ENCODE results near the gene MPZL2. TPM values are rescaled to one million over a fixed set of nuclear protein-coding genes. Genes with fewer than 3 reads are reported as not detected.

The MPZL2 gene
- total and polyA plus RNA-seq, 2 of the 8 experiments (the other 6 are each of a cell fraction or from before 2014, with no cell fraction given): 2.4 to 3.2 TPM

- Histone ChIP-seq H2BK120ac (replicated peaks; ENCODE audit: low read depth, low read length) (no peak overlapping the region), H2BK15ac (ENCODE audit: low read length) (no peak overlapping the region), H2BK20ac (ENCODE audit: low read length) (no peak overlapping the region), H3K4me1 (replicated peaks in 1 of 4; ENCODE audit: control insufficient read depth in 3 of 4, insufficient read depth in 4 of 4, low read length in 3 of 4) (peaks cover 0 to 6% (median 0%) of the 10 kb centered on the region in 4 experiments; a peak in 4 of 7 replicates), H3K14ac (ENCODE audit: insufficient read length) (no peak overlapping the region), H3K4me2 (ENCODE audit: insufficient read depth in 1 of 2, low read depth in 2 of 2, low read length in 2 of 2) (no peak overlapping the region), H2AFZ (ENCODE audit: low read length) (no peak overlapping the region), H3K79me2 (ENCODE audit: control insufficient read depth in 1 of 2, insufficient read depth in 2 of 2, low read length in 2 of 2) (no peaks in the 10 kb centered on the region), H3K56ac (replicated peaks; ENCODE audit: insufficient read length, low read depth, low read length) (no peak overlapping the region), H3K4me3 (ENCODE audit: extremely low read depth in 1 of 4, insufficient read depth in 2 of 4, low read depth in 3 of 4, low read length in 4 of 4) (no peak overlapping the region), H2AK5ac (ENCODE audit: low read depth, low read length) (no peak overlapping the region; the same call in 1 of the 2 replicates), H3K27ac (ENCODE audit: low read depth, low read length) (no peak overlapping the region), H3K18ac (ENCODE audit: extremely low read depth, low read length) (no peak overlapping the region), H3K9me3 (ENCODE audit: insufficient read depth in 2 of 2, low read depth in 1 of 2, low read length in 1 of 2) (no peaks in the 10 kb centered on the region), H4K91ac (replicated peaks; ENCODE audit: insufficient read length, low read length) (no peak overlapping the region), H4K8ac (ENCODE audit: extremely low read depth, insufficient read depth, low read length) (no peak overlapping the region), H3K4ac (replicated peaks; ENCODE audit: insufficient read length, low read depth, low read length) (no peak overlapping the region), H4K20me1 (replicated peaks in 1 of 2; ENCODE audit: control insufficient read depth in 1 of 2, insufficient read depth in 2 of 2, low read length in 2 of 2) (no peaks in the 10 kb centered on the region), H3K27me3 (replicated peaks in 1 of 4; ENCODE audit: control insufficient read depth in 3 of 4, extremely low read depth in 1 of 4, insufficient read depth in 3 of 4, low read length in 3 of 4) (peaks cover 0 to 2% (median 0%) of the 10 kb centered on the region in 4 experiments; a peak in 2 of 7 replicates), H3K79me1 (ENCODE audit: low read depth, low read length) (no peaks in the 10 kb centered on the region), H3K23me2 (ENCODE audit: low read depth, low read length) (no peaks in the 10 kb centered on the region; the same call in 1 of the 2 replicates), H4K5ac (ENCODE audit: insufficient read length, low read depth, low read length) (no peak overlapping the region), H3K23ac (ENCODE audit: insufficient read length) (no peak overlapping the region), H2BK5ac (ENCODE audit: low read depth, low read length) (no peak overlapping the region), H2BK12ac (ENCODE audit: low read depth, low read length) (no peak overlapping the region), H3K36me3 (ENCODE audit: control insufficient read depth in 2 of 4, insufficient read depth in 4 of 4, low read length in 3 of 4) (no peaks in the 10 kb centered on the region), H3K9ac (replicated peaks in 1 of 4; ENCODE audit: extremely low read depth in 1 of 4, low read depth in 3 of 4, low read length in 3 of 4) (no peak overlapping the region)
- ChIA-PET POLR2A (ENCODE audit: partially characterized antibody) (no interaction called here), CTCF (ENCODE audit: partially characterized antibody) (interaction anchor here (1.5 to 2.7 kb wide), 3 partner anchors 30 to 71 kb away, joined by 4 to 9 read pairs (median 8); no protein-coding TSS in a partner anchor)
- WGBS, 2 experiments (ENCODE audit: extremely low coverage in 1 of 2, insufficient coverage in 1 of 2, insufficient read length in 1 of 2, insufficient replicate concordance in 2 of 2, low coverage in 1 of 2, low lambda C conversion rate in 2 of 2, missing lambda C conversion rate in 1 of 2): 89% methylated on average over 1 of the region's 1 CpG; no CpG with 5 or more reads in 1 of the 2 experiments
- DNase-seq (ENCODE audit: low read depth in 1 of 2, low spot score in 2 of 2) (no peak), FAIRE-seq (no peak)
- TF ChIP-seq CBX5 (IDR thresholded peaks at IDR 0.05; ENCODE audit: low read depth, low read length) (no peak), NANOG (IDR thresholded peaks at IDR 0.05; ENCODE audit: insufficient read depth, low read depth, low read length, poor library complexity, severe bottlenecking) (no peak), EGR1 (IDR thresholded peaks at IDR 0.05; ENCODE audit: borderline replicate concordance, low read depth, low read length) (no peak), TEAD4 (IDR thresholded peaks at IDR 0.05; ENCODE audit: low read depth, low read length) (no peak), HDAC6 (IDR thresholded peaks at IDR 0.05; ENCODE audit: low read depth, low read length) (no peak), EZH2 (IDR thresholded peaks at IDR 0.05; ENCODE audit: low read depth, low read length, severe bottlenecking) (no peak), CHD1 (IDR thresholded peaks at IDR 0.05; ENCODE audit: low read depth, low read length) (no peak), GABPA (IDR thresholded peaks at IDR 0.05; ENCODE audit: borderline replicate concordance, insufficient read depth, low read length) (no peak), ZNF274 (IDR thresholded peaks at IDR 0.05; ENCODE audit: borderline replicate concordance, extremely low read depth, low read length) (no peak), POLR2AphosphoS5 (IDR thresholded peaks at IDR 0.05; ENCODE audit: low read depth, low read length) (no peak), USF2 (IDR thresholded peaks at IDR 0.05; ENCODE audit: low read length) (no peak), CTBP2 (IDR thresholded peaks at IDR 0.05; ENCODE audit: borderline replicate concordance, insufficient read depth, insufficient read length, low read length) (no peak), GTF2F1 (IDR thresholded peaks at IDR 0.05; ENCODE audit: borderline replicate concordance, low read depth, low read length) (no peak), YY1 (IDR thresholded peaks at IDR 0.05; ENCODE audit: low read depth, low read length) (no peak)
Observed at GRCh38 chr11:118241764-118242098, 22.4 kb downstream of the MPZL2 start.

Data from H1 (cell line).